Natural killer cell (primary cell): ENCODE data around the gene HPRT1. TPM values are rescaled to one million over a fixed set of nuclear protein-coding genes. Genes with fewer than 3 reads are reported as not detected.

Experiments used
- ATAC-seq, 3 donors: fragments of 150-1000 bp in 2 of 3; fragments of 200-7000 bp in 1 of 3; cut with Tn5 transposase; 1 replicate in 1 of 3; 2 replicates in 2 of 3; pipeline ENCODE4 v1.10.0; 2021; ENCODE audit warnings: mild to moderate bottlenecking in 2 of 3, moderate library complexity in 2 of 3
- DNase-seq, 2 donors: peaks; one replicate each; pipeline versions ENCODE4 v3.0.0 to v3.0.0-alpha.2; 2013 to 2021; ENCODE audit warnings: mixed read lengths in 1 of 2
- H3K27ac ChIP-seq: one replicate; pipeline ENCODE4 v1.5.1; 2013; ENCODE audit warnings: mild to moderate bottlenecking, low read length
- H3K27me3 ChIP-seq: one replicate; pipeline ENCODE4 v1.6.1; 2013; ENCODE audit warnings: low read length; ENCODE audit not compliant: control insufficient read depth, insufficient read depth
- H3K36me3 ChIP-seq: one replicate; pipeline ENCODE4 v1.6.1; 2013; ENCODE audit warnings: low read length; ENCODE audit not compliant: control insufficient read depth, insufficient read depth
- H3K4me1 ChIP-seq: one replicate; pipeline ENCODE4 v1.6.1; 2013; ENCODE audit warnings: low read length; ENCODE audit not compliant: control insufficient read depth, insufficient read depth
- H3K4me3 ChIP-seq: one replicate; pipeline ENCODE4 v1.5.1; 2013; ENCODE audit warnings: low read length
- H3K9me3 ChIP-seq: one replicate; pipeline ENCODE4 v1.6.1; 2013; ENCODE audit warnings: low read length; ENCODE audit not compliant: control insufficient read depth, insufficient read depth
- H3K27ac Mint-ChIP-seq, 2 donors: one replicate each; pipeline ENCODE4 v1.8.0; 2022; ENCODE audit warnings: mild to moderate bottlenecking in 2 of 2, mixed read lengths in 2 of 2, moderate library complexity in 1 of 2
- H3K27me3 Mint-ChIP-seq, 2 donors: one replicate each; pipeline ENCODE4 v1.8.0; 2022; ENCODE audit warnings: low read depth in 2 of 2, mixed read lengths in 2 of 2
- H3K36me3 Mint-ChIP-seq: one replicate; pipeline ENCODE4 v1.8.0; 2022; ENCODE audit warnings: mixed read lengths
- H3K4me1 Mint-ChIP-seq, 2 donors: one replicate each; pipeline ENCODE4 v1.8.0; 2022; ENCODE audit warnings: mixed read lengths in 2 of 2
- H3K4me3 Mint-ChIP-seq: one replicate; pipeline ENCODE4 v1.8.0; 2022; ENCODE audit warnings: mild to moderate bottlenecking, moderate library complexity, mixed read lengths
- H3K9me3 Mint-ChIP-seq, 2 donors: one replicate each; pipeline ENCODE4 v1.8.0; 2022; ENCODE audit warnings: mixed read lengths in 2 of 2
- CTCF ChIP-seq: fragments of 200-600 bp; IDR thresholded peaks from one replicate; pipeline ENCODE4 v1.8.0; 2022; ENCODE audit warnings: antibody characterized with exemption
- whole genome bisulfite sequencing: methylation state at CpG from one replicate; pipeline ENCODE4 v1.1.7; 2013; ENCODE audit warnings: missing lambda C conversion rate; ENCODE audit not compliant: insufficient coverage; 5-methylcytosine and 5-hydroxymethylcytosine counted together
- intact Hi-C: fragments of 100-400 bp; cut with micrococcal nuclease; formaldehyde crosslinking; loops from one replicate; pipeline ENCODE4 v1.14.2; 2022
- total RNA-seq, 4 donors: library from RNA; stranded (reverse); fragments of 120-200 nt in 1 of 4; gene quantifications; one replicate each; pipeline versions ENCODE4 v1.2.3 to v1.2.4, GENCODE V29; 2013 to 2022

The HPRT1 gene
- total RNA-seq, 3 donors from 2014 or later (not counting 1 experiment from before 2014, with no cell fraction given), result 15.1 to 17.8 (median 17.7) TPM

GRCh38 chrX:134419784-134420183, 40.2 kb upstream of the HPRT1 start:
- Mint-ChIP-seq H3K4me1 (no peaks in the 10 kb centered on the region), H3K27ac (no peak overlapping the region), H3K27me3 (no peaks in the 10 kb centered on the region), H3K4me3 (no peak overlapping the region), H3K36me3 (no peaks in the 10 kb centered on the region), H3K9me3 (no peaks in the 10 kb centered on the region)
- Histone ChIP-seq H3K27me3 (no peaks in the 10 kb centered on the region), H3K9me3 (no peaks in the 10 kb centered on the region), H3K27ac (no peak overlapping the region), H3K4me3 (no peak overlapping the region), H3K36me3 (peaks cover 26% of the 10 kb centered on the region), H3K4me1 (no peaks in the 10 kb centered on the region)
- ATAC-seq (no peak), DNase-seq (no peak)
- WGBS, result 97% methylated on average over 6 of the region's 6 CpGs
- no peak for TF ChIP-seq CTCF
- intact Hi-C loops, result no loop called here

DNA sequence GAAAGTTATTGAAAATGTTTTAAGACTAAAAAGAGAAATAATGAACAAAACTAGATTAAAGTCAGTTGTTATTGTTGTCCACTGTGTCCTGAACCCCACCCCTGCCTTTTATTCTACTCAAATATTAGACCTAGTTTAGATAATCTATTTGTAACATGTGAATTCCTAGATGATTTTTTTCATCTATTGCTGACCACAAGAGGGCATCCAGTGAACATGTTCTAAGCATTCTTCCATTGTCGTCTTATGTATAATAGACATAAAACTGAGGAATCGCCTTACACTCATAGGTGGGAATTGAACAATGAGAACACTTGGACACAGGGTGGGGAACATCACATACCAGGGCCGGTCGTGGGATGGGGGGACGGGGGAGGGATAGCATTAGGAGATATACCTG, 36.4 kb upstream of the HPRT1 start:
- no peak overlapping the region for H3K4me3 ChIP-seq
- WGBS, result 100% methylated on average over 2 of the region's 5 CpGs
- ATAC-seq, result no peak
- DNase-seq, result peak in 1 of 2 donors; percentile 2
- no peaks in the 10 kb centered on the region for H3K4me1 Mint-ChIP-seq
- H3K4me1 ChIP-seq, result no peaks in the 10 kb centered on the region
- H3K36me3 ChIP-seq, result peaks cover 11% of the 10 kb centered on the region
- no peaks in the 10 kb centered on the region for H3K36me3 Mint-ChIP-seq
- no peaks in the 10 kb centered on the region for H3K27me3 Mint-ChIP-seq
- H3K4me3 Mint-ChIP-seq, result no peak overlapping the region
- no peaks in the 10 kb centered on the region for H3K9me3 ChIP-seq
- intact Hi-C loops, result no loop called here
- no peak overlapping the region for H3K27ac Mint-ChIP-seq
- H3K27me3 ChIP-seq, result no peaks in the 10 kb centered on the region
- H3K9me3 Mint-ChIP-seq, result no peaks in the 10 kb centered on the region
- TF ChIP-seq CTCF, result no peak
- H3K27ac ChIP-seq, result no peak overlapping the region

GRCh38 chrX:134426281-134426680, 33.7 kb upstream of the HPRT1 start:
- intact Hi-C loops, result no loop called here

More at GRCh38 chrX:134426281-134426680, 33.7 kb upstream of the HPRT1 start:
- H3K4me3 Mint-ChIP-seq, result no peak overlapping the region
- no peaks in the 10 kb centered on the region for H3K9me3 Mint-ChIP-seq
- H3K4me1 Mint-ChIP-seq, result no peaks in the 10 kb centered on the region
- no peaks in the 10 kb centered on the region for H3K36me3 Mint-ChIP-seq
- Histone ChIP-seq H3K36me3 (peaks cover 6% of the 10 kb centered on the region), H3K27me3 (no peaks in the 10 kb centered on the region), H3K27ac (no peak overlapping the region), H3K4me1 (no peaks in the 10 kb centered on the region), H3K4me3 (no peak overlapping the region), H3K9me3 (no peaks in the 10 kb centered on the region)
- WGBS, result 96% methylated on average over 3 of the region's 5 CpGs
- TF ChIP-seq CTCF, result no peak
- H3K27me3 Mint-ChIP-seq, result no peaks in the 10 kb centered on the region
- no peak for ATAC-seq
- no peak for DNase-seq
- no peak overlapping the region for H3K27ac Mint-ChIP-seq
